Stimulated activated CD4-positive, alpha-beta T cell treated with anti-CD3 and anti-CD28 coated beads, Interleukin-12 subunit alpha, Interleukin-12 subunit beta, amount 100 ng/mL, for 4 hours (primary cell): ENCODE measurements around the gene PHKB.

ENCODE experiments used
- DNase-seq: peaks from one replicate; pipeline ENCODE4 v3.0.0-alpha.2; 2020

PHKB gene

GRCh38 chr16:47732523-47733111 lies 271.5 kb downstream of the PHKB start:
- no peak for DNase-seq

DNA sequence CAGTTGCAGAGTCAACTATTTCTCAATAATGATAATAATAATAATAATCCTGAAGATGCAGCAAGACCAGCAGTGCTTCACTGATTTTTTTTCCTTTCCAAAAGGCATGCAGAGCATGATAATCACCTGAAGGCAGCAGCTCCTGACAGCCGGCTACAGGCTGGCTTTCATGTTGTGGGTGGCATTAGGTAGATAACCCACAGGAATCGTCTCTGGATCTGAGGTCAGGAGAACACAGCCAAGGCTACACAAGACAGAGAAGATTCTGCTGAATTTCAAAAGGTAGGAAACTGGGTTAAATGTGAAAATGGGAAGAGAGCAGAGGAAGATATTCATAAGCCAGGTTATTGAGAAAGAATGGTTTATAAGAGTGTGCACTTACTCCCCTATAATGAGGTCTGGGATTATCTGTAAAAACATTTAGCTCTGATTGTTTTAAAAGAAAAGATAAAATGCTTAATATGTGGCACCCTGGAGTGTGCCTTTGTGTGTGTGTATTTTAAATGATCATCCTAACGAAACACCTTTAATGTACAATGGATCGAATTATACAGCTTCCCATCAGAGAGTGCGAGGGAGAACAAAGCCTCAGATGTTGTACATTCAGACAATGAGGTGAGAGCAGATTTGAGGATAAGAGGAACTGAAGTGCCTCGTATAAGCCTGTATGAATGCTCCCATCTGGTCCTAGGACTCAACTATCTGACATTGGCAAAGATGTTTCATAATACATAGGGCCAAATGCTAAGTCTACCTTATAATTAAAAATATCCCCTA lies 273.1 kb downstream of the PHKB start:
- DNase-seq: no peak

DNA sequence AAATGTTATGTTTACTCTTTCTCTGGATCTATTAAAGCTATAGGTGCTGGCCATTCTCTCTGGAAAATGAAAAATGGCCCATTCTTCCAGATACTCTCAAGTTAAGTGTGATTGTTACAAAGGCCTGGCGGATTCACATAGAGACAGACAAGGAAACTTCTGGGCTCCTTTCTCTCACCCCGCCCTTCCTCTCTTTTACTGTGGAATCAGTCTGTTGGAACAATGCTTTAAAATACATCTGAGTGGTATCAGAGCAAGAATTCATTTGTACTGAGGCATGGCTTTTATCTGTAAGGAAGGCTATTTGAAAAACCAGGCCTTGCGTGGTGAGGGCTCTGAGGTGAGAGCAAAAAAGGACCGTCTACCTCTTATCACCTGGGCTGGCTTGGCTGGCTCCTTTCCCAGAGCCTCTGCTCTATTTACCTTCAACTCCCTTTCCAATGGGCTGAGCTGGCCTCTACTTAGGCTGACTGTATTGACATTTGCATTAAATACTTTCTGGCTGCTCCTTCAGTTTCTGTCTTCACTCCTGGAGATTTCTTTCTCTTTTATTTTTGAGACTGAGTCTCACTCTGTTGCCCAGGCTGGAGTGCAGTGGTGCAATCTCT lies 274.0 kb downstream of the PHKB start:
- DNase-seq: no peak

DNA sequence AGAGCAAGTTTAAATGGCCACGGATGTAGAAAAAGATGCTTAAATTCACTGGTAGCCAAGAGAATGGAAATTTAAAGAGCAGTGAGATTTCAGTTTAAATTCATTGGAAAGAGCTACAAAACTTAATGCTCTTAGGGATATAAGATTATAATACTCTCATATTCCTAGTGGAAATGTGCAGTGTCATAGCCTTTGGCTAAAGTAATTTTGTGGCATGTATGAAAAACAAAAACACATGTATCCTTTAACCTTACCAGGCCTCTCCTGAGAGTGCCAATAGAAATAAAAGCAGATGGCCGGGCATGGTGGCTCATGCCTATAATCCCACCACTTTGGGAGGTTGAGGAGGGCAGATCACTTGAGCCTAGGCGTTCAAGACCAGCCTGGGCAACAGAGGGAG lies 289.2 kb downstream of the PHKB start:
- no peak for DNase-seq
